ENCODE data around the gene ANAPC5. TPM values are rescaled to one million over a fixed set of nuclear protein-coding genes. Genes with fewer than 3 reads are reported as not detected.
"Not testable (repeated sequence)": the region's sequence is repeated elsewhere in the genome, so short reads cannot be mapped to it uniquely, and the experiment has no call there.

Gene ANAPC5
- polyA plus RNA-seq, 1 experiment: 146 TPM

- POLR2A ChIA-PET: no interaction called here
- Histone ChIP-seq H3K4me3 (ENCODE audit: low read depth, low read length) (no peak overlapping the region), H3K27me3 (ENCODE audit: control insufficient read depth, insufficient read depth, low read length) (no peaks in the 10 kb centered on the region), H3K27ac (ENCODE audit: low read depth, low read length) (no peak overlapping the region), H3K9me3 (ENCODE audit: control insufficient read depth, insufficient read depth, low read length) (no peaks in the 10 kb centered on the region)
- TF ChIP-seq CTCF (IDR thresholded peaks at IDR 0.05; ENCODE audit: low read depth, low read length): no peak
- CTCF ChIA-PET: interaction anchor here (0.9 to 3.3 kb wide), 3 partner anchors 8 to 119 kb away, joined by 3 to 24 read pairs (median 4); no protein-coding TSS in a partner anchor
- DNase-seq (ENCODE audit: low read depth, low spot score): no peak
Observed at GRCh38 chr12:121323908-121324307, 28.3 kb downstream of the ANAPC5 start.

DNA sequence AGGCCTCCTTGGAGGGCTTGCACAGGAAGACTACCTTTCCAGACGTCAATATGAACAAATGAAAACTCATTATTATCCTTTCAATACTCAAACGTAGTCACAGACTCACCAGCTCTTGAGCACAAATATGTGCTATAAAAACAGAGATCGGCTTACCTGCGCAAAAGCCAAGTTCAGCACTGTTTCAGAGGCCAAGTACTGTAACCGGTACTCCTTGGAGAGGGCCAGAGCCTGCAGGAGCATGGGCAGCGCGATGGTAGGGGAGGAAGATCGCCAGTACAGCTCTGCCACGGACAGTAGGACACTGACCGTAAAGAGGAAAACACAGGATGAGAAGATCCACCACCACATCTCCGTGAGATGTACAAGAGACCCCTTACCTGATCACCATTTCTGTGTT lies 34.1 kb downstream of the ANAPC5 start:
- CTCF ChIA-PET: interaction anchor here (1.2 kb wide), 1 partner anchor 17 kb away, joined by 9 read pairs; no protein-coding TSS in a partner anchor
- Histone ChIP-seq H3K27ac (ENCODE audit: low read depth, low read length) (no peak overlapping the region), H3K27me3 (ENCODE audit: control insufficient read depth, insufficient read depth, low read length) (no peaks in the 10 kb centered on the region), H3K4me3 (ENCODE audit: low read depth, low read length) (no peak overlapping the region), H3K9me3 (ENCODE audit: control insufficient read depth, insufficient read depth, low read length) (no peaks in the 10 kb centered on the region)
- no peak for TF ChIP-seq CTCF (IDR thresholded peaks at IDR 0.05; ENCODE audit: low read depth, low read length)
- no peak for DNase-seq (ENCODE audit: low read depth, low spot score)
- POLR2A ChIA-PET: no interaction called here

DNA sequence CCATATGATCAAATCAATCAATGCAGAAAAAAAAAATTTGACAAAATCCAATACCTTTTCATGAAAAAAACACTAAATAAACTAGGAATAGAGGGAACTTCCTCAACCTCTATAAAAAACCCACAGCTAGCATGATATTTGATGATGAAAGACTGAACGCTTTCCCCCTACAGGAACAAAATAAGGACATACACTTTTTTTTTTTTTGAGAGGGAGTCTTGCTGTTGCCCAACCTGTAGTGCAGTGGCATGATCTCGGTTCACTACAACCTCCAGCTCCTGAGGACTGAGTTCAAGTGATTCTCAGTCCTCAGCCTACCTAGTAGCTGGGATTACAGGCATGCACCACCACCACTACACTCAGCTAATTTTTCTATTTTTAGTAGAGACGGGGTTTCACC lies 37.8 kb downstream of the ANAPC5 start:
- no peak overlapping the region for H3K27ac ChIP-seq (ENCODE audit: low read depth, low read length)
- ChIA-PET POLR2A (no interaction called here), CTCF (interaction anchor here (1.5 kb wide), 1 partner anchor 20 kb away, joined by 8 read pairs; no protein-coding TSS in a partner anchor)
- no peaks in the 10 kb centered on the region for H3K9me3 ChIP-seq (ENCODE audit: control insufficient read depth, insufficient read depth, low read length)
- DNase-seq (ENCODE audit: low read depth, low spot score): no peak
- H3K4me3 ChIP-seq (ENCODE audit: low read depth, low read length): no peak overlapping the region
- H3K27me3 ChIP-seq (ENCODE audit: control insufficient read depth, insufficient read depth, low read length): no peaks in the 10 kb centered on the region
- TF ChIP-seq CTCF (IDR thresholded peaks at IDR 0.05; ENCODE audit: low read depth, low read length): no peak

DNA sequence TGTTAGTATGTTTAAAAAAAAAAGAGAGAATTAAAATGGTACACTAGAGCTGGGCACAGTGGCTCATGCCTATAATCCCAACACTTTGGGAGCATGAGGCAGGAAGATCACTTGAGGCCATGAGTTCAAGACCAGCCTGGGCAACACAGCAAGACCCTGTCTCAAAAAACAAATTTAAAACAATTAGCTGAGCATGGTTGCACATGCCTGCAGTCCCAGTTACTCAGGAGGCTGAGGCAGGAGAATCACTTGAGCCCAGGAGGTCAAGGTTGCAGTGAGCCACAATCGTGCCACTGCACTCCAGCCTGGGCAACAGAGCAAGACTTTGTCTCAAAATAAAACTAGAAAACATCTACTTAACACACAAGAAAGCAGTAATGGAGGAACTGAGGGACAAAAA lies 42.0 kb downstream of the ANAPC5 start:
- DNase-seq (ENCODE audit: low read depth, low spot score); POLR2A ChIA-PET; H3K27me3 ChIP-seq (ENCODE audit: control insufficient read depth, insufficient read depth, low read length); H3K27ac ChIP-seq (ENCODE audit: low read depth, low read length); H3K4me3 ChIP-seq (ENCODE audit: low read depth, low read length); H3K9me3 ChIP-seq (ENCODE audit: control insufficient read depth, insufficient read depth, low read length); CTCF ChIA-PET: not testable (repeated sequence)

- not testable (repeated sequence) for H3K9me3 ChIP-seq (ENCODE audit: control insufficient read depth, insufficient read depth, low read length); H3K27me3 ChIP-seq (ENCODE audit: control insufficient read depth, insufficient read depth, low read length); H3K27ac ChIP-seq (ENCODE audit: low read depth, low read length); H3K4me3 ChIP-seq (ENCODE audit: low read depth, low read length); DNase-seq (ENCODE audit: low read depth, low spot score)
- ChIA-PET CTCF (interaction anchor here (1.8 kb wide), 1 partner anchor 27 kb away, joined by 8 read pairs; no protein-coding TSS in a partner anchor), POLR2A (interaction anchor here (0.9 kb wide), 1 partner anchor 812 kb away, joined by 3 read pairs; the partner anchor contains the start of gene DYNLL1)
Observed at GRCh38 chr12:121307397-121307796, 44.8 kb downstream of the ANAPC5 start.

- Histone ChIP-seq H3K4me3 (ENCODE audit: low read depth, low read length) (no peak overlapping the region), H3K27me3 (ENCODE audit: control insufficient read depth, insufficient read depth, low read length) (no peaks in the 10 kb centered on the region), H3K9me3 (ENCODE audit: control insufficient read depth, insufficient read depth, low read length) (no peaks in the 10 kb centered on the region), H3K27ac (ENCODE audit: low read depth, low read length) (no peak overlapping the region)
- POLR2A ChIA-PET: no interaction called here
- TF ChIP-seq CTCF (IDR thresholded peaks at IDR 0.05; ENCODE audit: low read depth, low read length): no peak
- no peak for DNase-seq (ENCODE audit: low read depth, low spot score)
- CTCF ChIA-PET: interaction anchor here (0.6 kb wide), 1 partner anchor 109 kb away, joined by 4 read pairs; no protein-coding TSS in a partner anchor
Observed at GRCh38 chr12:121304306-121304705, 47.9 kb downstream of the ANAPC5 start.

All from AG04450 (cell line).